ENCODE data around the gene LRRC3.
A peak's percentile ranks its signal among the peaks of the same experiment; 100 is the strongest.

LRRC3 gene

GRCh38 chr21:44424608-44425306 is 30.6 kb upstream of the LRRC3 start:
- DNase-seq (ENCODE audit: low read depth in 2 of 2) = no peak

GRCh38 chr21:44425307-44425894 is 29.9 kb upstream of the LRRC3 start:
- DNase-seq (ENCODE audit: low read depth in 2 of 2) = no peak

- DNase-seq (ENCODE audit: low read depth in 2 of 2) = no peak
These were observed 29.2 kb upstream of the LRRC3 start for GRCh38 chr21:44425895-44426662.

GRCh38 chr21:44426663-44427191 is 28.6 kb upstream of the LRRC3 start:
- DNase-seq (ENCODE audit: low read depth in 2 of 2) = no peak

- DNase-seq (ENCODE audit: low read depth in 2 of 2) = no peak
These were observed 27.8 kb upstream of the LRRC3 start for GRCh38 chr21:44427241-44428120.

GRCh38 chr21:44428281-44428960 is 26.9 kb upstream of the LRRC3 start:
- DNase-seq (ENCODE audit: low read depth in 2 of 2) = peak in 1 of 2 donors; percentile 35

- DNase-seq (ENCODE audit: low read depth in 2 of 2) = no peak
These were observed 25.4 kb upstream of the LRRC3 start for GRCh38 chr21:44429894-44430293.

GRCh38 chr21:44431300-44431699 is 24.0 kb upstream of the LRRC3 start:
- no peak for DNase-seq (ENCODE audit: low read depth in 2 of 2)

GRCh38 chr21:44432841-44433790 is 22.2 kb upstream of the LRRC3 start:
- no peak for DNase-seq (ENCODE audit: low read depth in 2 of 2)

- DNase-seq (ENCODE audit: low read depth in 2 of 2) = no peak
These were observed 21.3 kb upstream of the LRRC3 start for GRCh38 chr21:44433791-44434567.

- no peak for DNase-seq (ENCODE audit: low read depth in 2 of 2)
These were observed 20.8 kb upstream of the LRRC3 start for GRCh38 chr21:44434568-44434925.

GRCh38 chr21:44434936-44435635 is 20.2 kb upstream of the LRRC3 start:
- DNase-seq (ENCODE audit: low read depth in 2 of 2) = no peak

- DNase-seq (ENCODE audit: low read depth in 2 of 2) = no peak
These were observed 19.1 kb upstream of the LRRC3 start for GRCh38 chr21:44436111-44436611.

- DNase-seq (ENCODE audit: low read depth in 2 of 2) = no peak
These were observed 18.4 kb upstream of the LRRC3 start for GRCh38 chr21:44436958-44437357.

- no peak for DNase-seq (ENCODE audit: low read depth in 2 of 2)
These were observed 18.0 kb upstream of the LRRC3 start for GRCh38 chr21:44437371-44437695.

- DNase-seq (ENCODE audit: low read depth in 2 of 2) = no peak
These were observed 17.4 kb upstream of the LRRC3 start for GRCh38 chr21:44437696-44438431.

- DNase-seq (ENCODE audit: low read depth in 2 of 2) = no peak
These were observed 16.6 kb upstream of the LRRC3 start for GRCh38 chr21:44438531-44439210.
